NCI-H345 treated with DMSO at 0.1 percent for 48 hours (cell line): Measurements from ENCODE around the gene ABCF3.
A peak's percentile ranks its signal among the peaks of the same experiment; 100 is the strongest.

Experiments used
- DNase-seq: peaks from one replicate; lab custom pipeline; 2025; ENCODE audit not compliant: unreplicated experiment; lab: John Stamatoyannopoulos, UW

ABCF3 gene

GRCh38 chr3:184184546-184185230 lies 1.3 kb upstream of the ABCF3 start:
- no peak for DNase-seq

- peak; percentile 99 for DNase-seq
Observed at GRCh38 chr3:184185461-184186183, 377 bp upstream of the ABCF3 start.

GRCh38 chr3:184186902-184187207 lies 856 bp downstream of the ABCF3 start:
- no peak for DNase-seq

GRCh38 chr3:184188080-184188479 lies 2.1 kb downstream of the ABCF3 start:
- no peak for DNase-seq

DNA sequence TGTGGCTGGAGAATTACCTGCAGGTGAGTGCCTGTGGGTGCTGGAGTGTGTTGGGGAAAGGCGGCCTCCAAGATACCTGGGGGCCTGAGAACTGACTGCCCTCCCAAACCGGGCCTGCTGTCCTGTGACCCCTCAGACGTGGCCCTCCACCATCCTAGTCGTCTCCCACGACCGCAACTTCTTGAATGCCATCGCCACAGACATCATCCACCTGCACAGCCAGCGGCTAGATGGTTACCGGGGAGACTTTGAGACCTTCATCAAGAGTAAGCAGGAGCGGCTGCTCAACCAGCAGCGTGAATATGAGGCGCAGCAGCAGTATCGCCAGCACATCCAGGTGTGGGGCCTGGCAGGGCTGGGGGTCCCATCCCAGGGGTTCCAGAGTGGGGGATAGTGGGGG lies 3.4 kb downstream of the ABCF3 start:
- no peak for DNase-seq

DNA sequence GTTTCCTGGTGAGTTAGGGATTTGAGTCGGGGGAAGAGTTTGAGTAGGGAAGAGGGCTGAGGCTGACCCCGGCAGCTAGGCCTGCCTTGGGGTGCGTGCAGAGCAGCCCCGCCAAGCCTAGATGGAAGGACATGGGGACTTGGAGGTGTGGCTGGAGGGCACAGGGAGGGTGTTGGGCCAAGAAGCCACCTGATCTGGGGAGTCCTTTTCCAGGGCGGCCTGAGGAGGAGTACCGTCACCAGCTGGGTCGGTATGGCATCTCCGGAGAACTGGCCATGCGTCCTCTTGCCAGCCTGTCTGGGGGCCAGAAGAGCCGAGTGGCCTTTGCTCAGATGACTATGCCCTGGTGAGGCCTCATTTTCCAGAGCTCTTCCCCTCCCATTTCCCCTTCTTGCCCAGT lies 6.9 kb downstream of the ABCF3 start:
- DNase-seq, result no peak

DNA sequence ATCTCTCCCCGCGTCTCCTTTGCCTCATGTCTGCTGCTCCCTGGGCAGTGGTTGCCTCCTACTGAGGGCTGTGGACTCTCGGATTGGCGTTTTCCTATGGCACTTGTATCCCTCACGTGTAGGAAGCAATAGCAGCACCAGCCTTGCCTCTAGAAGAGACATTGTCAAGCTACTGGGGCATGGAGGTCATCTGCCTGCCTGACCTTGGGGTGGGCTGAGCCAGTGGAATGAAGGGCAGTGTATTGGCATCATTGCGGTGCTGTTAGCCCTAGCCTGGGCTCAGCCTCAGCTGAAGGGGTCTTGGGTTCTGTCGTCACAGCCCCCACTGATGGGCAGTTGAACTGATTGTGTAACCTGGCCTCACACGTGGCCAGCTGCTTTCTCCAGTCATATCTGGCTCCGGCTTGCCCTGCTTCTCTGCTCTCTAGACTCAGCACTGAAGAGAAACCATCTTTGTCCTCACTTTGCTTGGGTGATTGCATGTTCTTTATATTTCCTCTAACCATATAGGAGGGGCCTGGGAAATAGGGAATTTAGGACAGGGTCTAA lies 8.1 kb downstream of the ABCF3 start:
- DNase-seq, result no peak

DNA sequence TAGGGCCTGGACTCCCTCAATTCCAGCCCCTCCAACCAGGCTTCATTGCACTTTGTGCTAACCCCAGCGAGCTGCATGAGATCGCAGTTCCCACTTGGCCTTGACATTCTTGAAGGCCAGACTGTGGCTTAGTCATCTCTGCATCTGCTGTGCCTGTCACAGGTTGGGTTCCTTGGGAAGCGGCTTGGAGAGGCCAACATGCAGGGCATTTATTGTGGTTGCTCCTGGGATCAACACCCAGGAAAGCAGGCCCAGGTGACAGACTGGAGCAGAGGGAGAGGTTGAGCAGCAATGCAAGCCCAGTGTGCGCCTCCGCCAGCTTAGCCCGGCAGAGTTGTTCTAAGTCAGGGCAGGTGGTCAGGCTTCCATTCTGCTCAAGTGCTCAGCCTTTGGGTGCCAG lies 10.5 kb downstream of the ABCF3 start:
- DNase-seq, result no peak

DNA sequence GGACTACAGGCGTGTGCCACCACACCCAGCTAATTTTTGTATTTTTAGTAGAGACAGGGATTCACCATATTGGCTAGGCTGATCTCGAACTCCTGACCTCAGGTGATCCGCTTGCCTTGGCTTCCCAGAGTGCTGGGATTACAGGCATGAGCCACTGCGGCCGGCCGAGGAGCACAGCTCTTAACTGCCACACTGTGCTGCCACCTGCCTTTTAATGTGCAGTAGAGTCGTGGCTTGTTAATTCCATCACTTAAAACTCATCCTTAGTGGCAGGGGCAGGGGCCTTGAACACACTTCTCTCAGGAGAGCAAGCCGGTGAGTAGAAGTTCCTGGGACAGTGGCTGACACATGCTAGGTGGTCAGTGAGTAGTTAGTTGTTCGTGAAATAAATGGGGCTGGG lies 12.5 kb downstream of the ABCF3 start:
- no peak for DNase-seq

DNA sequence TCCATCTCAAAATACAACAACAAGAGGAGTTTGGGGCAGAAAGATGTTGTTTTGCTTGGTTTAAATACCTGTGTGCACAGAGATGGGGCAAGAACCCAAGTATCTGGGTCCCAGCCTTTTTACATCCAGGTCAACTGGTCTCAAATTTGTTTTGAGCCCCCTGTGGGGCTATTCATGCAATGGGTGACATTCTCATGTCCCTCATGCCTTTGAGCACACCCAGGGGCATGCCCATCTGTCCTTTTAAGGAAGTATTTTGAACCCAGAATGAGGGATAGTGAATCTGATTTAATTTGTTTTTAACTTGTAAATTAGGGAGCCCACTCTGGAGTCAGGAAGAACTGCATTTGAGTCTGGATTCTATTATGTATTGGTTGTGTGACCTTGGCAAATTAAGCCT lies 14.8 kb downstream of the ABCF3 start:
- DNase-seq, result no peak

GRCh38 chr3:184203526-184203925 lies 17.5 kb downstream of the ABCF3 start:
- DNase-seq, result no peak

- no peak for DNase-seq
Observed at GRCh38 chr3:184209146-184209923, 23.3 kb downstream of the ABCF3 start.

GRCh38 chr3:184211297-184211696 lies 25.3 kb downstream of the ABCF3 start:
- DNase-seq, result no peak

- DNase-seq, result no peak
Observed at GRCh38 chr3:184211718-184212117, 25.7 kb downstream of the ABCF3 start.

DNA sequence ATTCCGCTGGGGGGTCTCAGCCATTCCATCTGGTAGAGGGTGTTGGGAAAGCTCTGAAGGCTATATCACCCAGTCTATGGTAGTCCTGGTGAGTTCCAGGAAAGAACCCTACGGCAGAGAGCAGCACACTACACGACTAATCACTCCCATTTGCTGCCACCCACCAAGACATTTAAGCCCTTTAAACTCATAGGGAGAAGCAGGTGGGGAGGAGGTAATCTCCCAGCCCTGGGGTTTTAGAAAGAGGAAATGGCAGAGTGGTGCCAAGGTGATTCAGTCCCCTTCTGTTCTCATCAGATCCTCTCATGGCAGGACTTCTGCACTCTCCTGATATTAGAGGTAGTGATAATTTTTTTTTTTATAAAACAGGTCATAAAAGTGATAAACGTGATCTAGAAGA lies 32.8 kb downstream of the ABCF3 start:
- no peak for DNase-seq

- no peak for DNase-seq
Observed at GRCh38 chr3:184222521-184222920, 36.5 kb downstream of the ABCF3 start.

GRCh38 chr3:184223946-184224345 lies 37.9 kb downstream of the ABCF3 start:
- DNase-seq, result no peak

DNA sequence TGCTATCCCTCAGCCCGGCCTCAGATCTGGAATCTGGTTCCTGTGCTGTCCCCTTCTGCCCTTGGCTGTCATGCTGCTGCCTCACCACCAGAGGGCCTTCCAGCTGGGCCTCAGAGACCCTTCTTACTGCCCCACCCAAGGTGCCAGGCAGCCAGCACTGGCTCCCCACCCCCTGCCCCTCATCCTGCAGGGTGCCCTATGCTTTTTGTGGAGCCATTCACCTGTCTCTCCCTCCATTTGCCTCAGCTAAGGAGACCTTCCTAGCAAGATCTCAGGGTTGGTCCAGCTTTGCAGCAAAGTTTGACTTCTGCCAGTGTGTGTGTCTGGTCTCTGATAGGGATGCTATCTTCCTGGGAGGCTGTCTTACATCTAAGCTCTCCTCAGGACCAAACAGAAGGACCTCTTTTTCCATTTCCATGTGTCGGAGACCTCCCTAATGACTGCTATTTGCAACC lies 41.5 kb downstream of the ABCF3 start:
- peak; percentile 58 for DNase-seq

DNA sequence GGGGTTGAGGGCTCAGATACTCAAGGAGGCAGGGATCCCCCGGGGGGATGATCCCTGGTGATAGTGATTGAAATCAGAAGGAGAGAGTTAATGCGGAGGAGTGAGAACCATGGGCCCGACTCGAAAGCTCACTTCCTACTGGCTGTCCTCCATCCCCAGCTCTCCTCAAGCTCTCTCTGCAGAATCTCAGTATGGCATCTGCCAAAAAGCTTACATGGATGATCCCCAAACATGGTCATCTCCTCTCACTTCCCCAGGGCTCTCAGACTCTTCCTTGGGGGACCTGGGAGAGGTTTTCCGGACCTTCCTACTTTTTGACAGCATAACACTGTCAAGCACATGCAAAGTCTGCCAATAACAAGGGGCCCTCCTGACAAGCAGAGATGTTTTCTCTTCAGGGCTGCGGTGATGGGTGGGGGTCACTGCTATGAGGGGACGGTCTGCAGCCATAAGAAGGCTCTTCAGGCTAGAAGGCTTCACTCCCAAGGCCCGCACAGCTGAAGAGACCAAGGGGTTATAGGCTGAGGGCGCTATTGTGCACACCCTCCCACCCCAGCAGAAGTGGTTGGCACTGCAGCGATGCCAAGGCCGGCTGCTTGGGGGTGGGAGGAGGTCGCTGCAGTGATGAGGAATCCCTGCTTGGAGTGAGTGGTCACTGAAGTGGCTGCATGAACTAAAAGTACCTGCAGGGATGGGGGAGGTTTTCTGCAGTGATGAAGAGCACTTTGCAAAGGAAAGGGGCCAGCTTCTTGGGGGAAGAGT lies 42.6 kb downstream of the ABCF3 start:
- no peak for DNase-seq

GRCh38 chr3:184229394-184230080 lies 43.5 kb downstream of the ABCF3 start, which contains the start of gene VWA5B2:
VWA5B2 (plus strand) TSS chr3:184229585; CDS start chr3:184230529, 944 bp downstream.
- peak; percentile 82 for DNase-seq
